Upper lobe of left lung (tissue), 6 donors: ENCODE results near the gene TDRD5. TPM values are rescaled to one million over a fixed set of nuclear protein-coding genes. Genes with fewer than 3 reads are reported as not detected.
"Not testable (repeated sequence)": the region's sequence is repeated elsewhere in the genome, so short reads cannot be mapped to it uniquely, and the experiment has no call there.

Experiments used
- ATAC-seq, 2 donors: fragments of 200-7000 bp; cut with Tn5 transposase; one replicate each; pipeline ENCODE4 v1.9.1; 2022; ENCODE audit warnings: mild to moderate bottlenecking in 2 of 2, moderate library complexity in 2 of 2; ENCODE audit not compliant: low FRiP score in 2 of 2
- DNase-seq, 2 donors: peaks; one replicate each; pipeline ENCODE4 v3.0.0-alpha.2; 2019 to 2020
- H3K27ac ChIP-seq, 4 donors: fragments of 200-600 bp; sonication (generic); one replicate each; pipeline ENCODE4 v1.5.1; 2016 to 2019
- H3K27me3 ChIP-seq, 4 donors: fragments of 200-600 bp; sonication (generic); one replicate each; pipeline ENCODE4 v1.5.1; 2017 to 2019
- H3K36me3 ChIP-seq, 4 donors: fragments of 200-600 bp; sonication (generic); one replicate each; pipeline ENCODE4 v1.5.1; 2016 to 2019
- H3K4me1 ChIP-seq, 4 donors: fragments of 200-600 bp; sonication (generic); one replicate each; pipeline ENCODE4 v1.5.1; 2018 to 2019
- H3K4me3 ChIP-seq, 4 donors: fragments of 200-600 bp; sonication (generic); one replicate each; pipeline ENCODE4 v1.5.1; 2017 to 2019; ENCODE audit warnings: mild to moderate bottlenecking in 2 of 4, moderate library complexity in 1 of 4
- H3K9me3 ChIP-seq, 4 donors: fragments of 200-600 bp; sonication (generic); one replicate each; pipeline ENCODE4 v1.5.1; 2018 to 2019
- CTCF ChIP-seq, 6 experiments: fragments of 450-650 bp in 4 of 6; fragments of 200-600 bp in 2 of 6; sonication (generic) in 2 of 6; IDR thresholded peaks; one replicate each; pipeline ENCODE4 v1.5.1; 2016 to 2019; ENCODE audit warnings: antibody characterized with exemption in 6 of 6
- EP300 ChIP-seq, 4 donors: sonication (generic); formaldehyde crosslinking; IDR thresholded peaks; one replicate each; pipeline ENCODE4 v1.5.1; 2017; ENCODE audit warnings: antibody characterized with exemption in 4 of 4, control low read depth in 2 of 4
- POLR2A ChIP-seq, 4 donors: fragments of 450-650 bp; IDR thresholded peaks; one replicate each; pipeline ENCODE4 v1.5.1; 2016 to 2017; ENCODE audit warnings: antibody characterized with exemption in 4 of 4, mild to moderate bottlenecking in 2 of 4
- POLR2AphosphoS5 ChIP-seq, 2 donors: sonication (generic); formaldehyde crosslinking; IDR thresholded peaks; one replicate each; pipeline ENCODE4 v1.5.1; 2017; ENCODE audit warnings: antibody characterized with exemption in 2 of 2
- WGBS, 2 donors: methylation state at CpG; one replicate each; pipeline ENCODE4 v1.1.5; 2017 to 2018; 5-methylcytosine and 5-hydroxymethylcytosine counted together
- total RNA-seq, 6 donors: library from RNA; depleted of rRNA in 4 of 6; stranded (reverse); fragments of >200 nt in 4 of 6; gene quantifications; one replicate each; pipeline versions ENCODE4 v1.1.0 to v1.2.1, GENCODE V29; 2016 to 2021
- donor health status: DM: no; HTN: no; CAD: no; lungs with moderate emphysema.
- donor health status: DM: no; HTN: yes; CAD: no; lungs with severe emphysema.

The TDRD5 gene
- total RNA-seq, 6 donors from 2014 or later: 0.09 to 0.89 (median 0.30) TPM; not detected in 3

DNA sequence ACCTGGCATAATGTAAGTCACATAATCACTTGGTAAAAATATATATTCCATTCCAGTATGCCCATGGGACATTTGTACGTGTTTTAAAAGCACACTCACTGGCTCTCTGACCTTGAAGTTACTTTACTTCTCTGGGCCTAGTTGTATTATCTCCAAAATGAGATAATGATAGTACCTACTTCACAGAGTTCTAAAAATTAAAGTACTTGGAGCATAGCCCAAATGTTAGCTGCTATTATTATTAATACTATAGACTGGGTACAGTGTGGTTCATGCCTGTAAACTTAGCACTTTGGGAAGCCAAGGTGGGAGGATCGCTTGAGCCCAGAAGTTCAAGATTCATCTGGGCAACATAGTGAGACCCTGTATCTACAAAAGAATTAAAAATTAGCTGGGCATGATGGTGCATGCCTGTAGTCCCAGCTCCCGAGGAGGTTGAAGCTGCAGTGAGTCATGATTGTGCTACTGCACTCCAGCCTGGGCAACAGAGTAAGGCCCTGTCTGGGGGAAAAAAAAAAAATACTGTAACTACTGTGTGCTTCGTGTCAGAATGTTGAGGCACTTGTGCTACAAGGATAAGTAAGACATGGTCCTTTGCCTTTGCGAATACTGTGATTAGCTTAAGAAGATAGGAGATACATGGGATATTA is 45.7 kb downstream of the TDRD5 start:
- Histone ChIP-seq H3K4me1 (no peaks in the 10 kb centered on the region), H3K27me3 (no peaks in the 10 kb centered on the region), H3K9me3 (no peaks in the 10 kb centered on the region), H3K36me3 (no peaks in the 10 kb centered on the region), H3K27ac (no peak overlapping the region), H3K4me3 (no peak overlapping the region)
- WGBS, 2 donors: 65 to 67% methylated on average over 5 of the region's 5 CpGs
- DNase-seq (no peak), ATAC-seq (no peak)
- TF ChIP-seq EP300 (IDR thresholded peaks at IDR 0.05) (no peak), POLR2AphosphoS5 (IDR thresholded peaks at IDR 0.05) (no peak), CTCF (IDR thresholded peaks at IDR 0.05) (no peak), POLR2A (IDR thresholded peaks at IDR 0.05) (no peak)

DNA sequence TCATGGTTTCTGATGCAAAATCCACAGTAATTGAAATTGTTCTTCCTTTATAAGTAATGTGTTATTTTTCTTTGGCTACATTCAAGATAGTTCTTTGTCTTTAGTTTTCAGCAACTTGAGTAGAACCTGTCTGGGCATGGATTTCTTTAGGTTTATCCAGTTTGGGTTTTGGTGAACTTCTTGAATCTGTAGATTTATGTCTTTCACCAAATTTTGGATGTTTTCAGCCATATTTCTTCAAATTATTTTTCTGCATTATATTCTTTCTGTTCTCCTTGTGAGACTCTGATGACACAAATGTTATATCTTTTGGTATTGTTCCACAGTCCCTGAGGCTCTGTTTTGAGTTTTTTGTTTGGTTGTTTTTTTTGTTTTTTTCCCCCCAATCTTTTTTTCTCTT is 69.4 kb downstream of the TDRD5 start:
- Histone ChIP-seq H3K27me3 (no peaks in the 10 kb centered on the region), H3K4me3 (no peak overlapping the region), H3K9me3 (peaks cover 0 to 5% (median 4%) of the 10 kb centered on the region in 4 donors), H3K4me1 (no peaks in the 10 kb centered on the region), H3K27ac (no peak overlapping the region), H3K36me3 (no peaks in the 10 kb centered on the region)
- no peak for ATAC-seq
- TF ChIP-seq POLR2AphosphoS5 (IDR thresholded peaks at IDR 0.05) (no peak), EP300 (IDR thresholded peaks at IDR 0.05) (no peak), POLR2A (IDR thresholded peaks at IDR 0.05) (no peak), CTCF (IDR thresholded peaks at IDR 0.05) (no peak)
- no peak for DNase-seq

DNA sequence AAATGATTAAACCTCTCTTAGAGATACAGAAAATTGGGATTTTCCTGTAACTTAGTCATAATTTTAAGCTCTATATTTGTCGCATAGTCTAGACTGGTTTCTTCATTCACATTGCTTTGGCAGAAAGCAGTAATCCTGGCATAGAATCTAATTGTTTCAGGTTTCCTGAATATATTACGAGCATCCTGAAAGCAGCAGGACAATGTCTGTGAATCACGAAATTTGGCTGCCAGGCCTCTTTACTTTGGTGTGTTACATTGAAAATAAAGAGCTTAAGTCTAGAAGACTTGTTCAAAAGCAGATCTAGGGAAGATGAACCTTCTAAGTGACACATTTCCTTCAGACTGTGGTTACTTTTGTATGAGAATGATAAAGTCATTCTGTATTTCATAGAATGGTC is 72.2 kb downstream of the TDRD5 start:
- no peak overlapping the region for H3K4me3 ChIP-seq
- peaks cover 0 to 5% (median 4%) of the 10 kb centered on the region in 4 donors for H3K9me3 ChIP-seq
- H3K27ac ChIP-seq: no peak overlapping the region
- WGBS, 2 donors: 47 to 60% methylated on average over 3 of the region's 3 CpGs
- no peak for DNase-seq
- H3K4me1 ChIP-seq: no peaks in the 10 kb centered on the region
- H3K27me3 ChIP-seq: no peaks in the 10 kb centered on the region
- no peak for TF ChIP-seq POLR2AphosphoS5 (IDR thresholded peaks at IDR 0.05)
- TF ChIP-seq EP300 (IDR thresholded peaks at IDR 0.05): no peak
- TF ChIP-seq POLR2A (IDR thresholded peaks at IDR 0.05): no peak
- TF ChIP-seq CTCF (IDR thresholded peaks at IDR 0.05): no peak
- no peaks in the 10 kb centered on the region for H3K36me3 ChIP-seq
- no peak for ATAC-seq

DNA sequence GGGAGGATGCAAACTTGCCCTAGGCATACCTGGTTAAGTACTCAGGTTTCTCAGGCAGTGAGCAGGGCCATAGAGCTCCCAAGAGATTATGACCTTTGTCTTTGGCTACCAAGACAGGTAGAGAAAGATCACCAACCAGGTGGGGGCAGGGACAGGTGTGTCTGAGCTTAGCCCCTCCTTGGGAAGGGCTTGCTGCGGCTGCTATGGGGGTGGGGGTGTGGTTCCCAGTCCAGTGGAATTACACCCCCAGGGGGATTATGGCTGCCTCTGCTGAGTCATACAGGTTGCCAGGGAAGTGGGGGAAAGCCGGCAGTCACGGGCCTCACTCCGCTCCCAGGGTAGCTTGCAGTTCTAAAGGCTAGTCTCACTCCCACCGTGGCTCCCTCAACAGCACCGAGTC is 86.2 kb downstream of the TDRD5 start:
- TF ChIP-seq POLR2A (IDR thresholded peaks at IDR 0.05) (no peak), CTCF (IDR thresholded peaks at IDR 0.05) (no peak), POLR2AphosphoS5 (IDR thresholded peaks at IDR 0.05) (no peak), EP300 (IDR thresholded peaks at IDR 0.05) (no peak)
- no peak overlapping the region for H3K4me3 ChIP-seq
- H3K27ac ChIP-seq: no peak overlapping the region
- DNase-seq (no peak), ATAC-seq (no peak)
- no peaks in the 10 kb centered on the region for H3K27me3 ChIP-seq
- H3K9me3 ChIP-seq: peaks cover 0 to 5% (median 0%) of the 10 kb centered on the region in 4 donors
- no peaks in the 10 kb centered on the region for H3K36me3 ChIP-seq
- H3K4me1 ChIP-seq: no peaks in the 10 kb centered on the region
- 88 to 90% methylated on average over 5 to 6 of the region's 6 CpGs for WGBS, 2 donors

GRCh38 chr1:179694530-179694929 is 102.9 kb downstream of the TDRD5 start:
- DNase-seq: peak in 1 of 2 donors; percentile 47
- H3K36me3 ChIP-seq, H3K27me3 ChIP-seq, H3K9me3 ChIP-seq, H3K4me3 ChIP-seq, H3K4me1 ChIP-seq, H3K27ac ChIP-seq, ATAC-seq: not testable (repeated sequence)
- 56 to 60% methylated on average over 4 to 5 of the region's 6 CpGs for WGBS, 2 donors
